HL-60 (cell line): Measurements from ENCODE around the gene KRTAP2-3.
"Not testable (repeated sequence)": the region's sequence is repeated elsewhere in the genome, so short reads cannot be mapped to it uniquely, and the experiment has no call there.

Source experiments
- CTCF ChIP-seq: IDR thresholded peaks from one replicate; pipeline ENCODE4 v1.5.1; 2011; ENCODE audit warnings: low read length, control low read depth, inconsistent platforms; ENCODE audit not compliant: insufficient read depth
- POLR2AphosphoS5 ChIP-seq: IDR thresholded peaks from 2 replicates; pipeline ENCODE4 v1.6.1; 2012; ENCODE audit warnings: low read depth
- REST ChIP-seq: IDR thresholded peaks from 2 replicates; pipeline ENCODE4 v1.6.1; 2012; ENCODE audit warnings: low read depth; ENCODE audit not compliant: insufficient replicate concordance

GRCh38 chr17:41054556-41054955 lies 5.4 kb downstream of the KRTAP2-3 start:
- TF ChIP-seq CTCF, REST, POLR2AphosphoS5: not testable (repeated sequence)
